HG02981 (cell line): ENCODE results near the gene RPS27A.
"Not testable (repeated sequence)": the region's sequence is repeated elsewhere in the genome, so short reads cannot be mapped to it uniquely, and the experiment has no call there.

Source experiments
- ATAC-seq: cut with Tn5 transposase; IDR thresholded peaks from one replicate; pipeline ENCODE4 v1.9.1; 2021; ENCODE audit warnings: mild to moderate bottlenecking, moderate library complexity; ENCODE audit not compliant: unreplicated experiment

Gene RPS27A

DNA sequence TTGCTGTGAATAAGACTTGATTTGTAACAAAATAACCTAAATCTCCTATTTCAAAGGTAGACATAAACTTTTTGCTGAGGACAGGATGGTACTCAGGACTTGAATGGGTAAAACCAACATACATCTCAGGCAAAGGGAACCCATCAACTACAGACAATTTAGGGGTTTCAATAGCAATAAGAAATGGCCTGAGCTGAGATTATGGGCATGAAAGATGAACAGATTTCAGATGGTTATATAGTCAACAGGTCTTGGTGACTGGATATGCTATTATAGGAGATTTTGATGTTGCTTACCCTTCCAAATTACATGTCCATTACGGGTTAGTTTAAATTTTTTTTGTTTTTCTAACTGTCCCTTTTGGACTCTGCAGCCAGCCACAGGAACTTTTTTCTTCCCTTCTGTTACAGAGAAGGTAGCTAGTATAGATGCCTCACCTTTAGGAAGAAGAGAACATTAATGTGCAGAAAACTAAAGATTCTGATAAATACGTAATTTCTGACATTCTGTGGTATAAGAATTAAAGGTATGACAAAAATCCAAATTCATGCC is 4.6 kb downstream of the RPS27A start:
- ATAC-seq, result no peak

DNA sequence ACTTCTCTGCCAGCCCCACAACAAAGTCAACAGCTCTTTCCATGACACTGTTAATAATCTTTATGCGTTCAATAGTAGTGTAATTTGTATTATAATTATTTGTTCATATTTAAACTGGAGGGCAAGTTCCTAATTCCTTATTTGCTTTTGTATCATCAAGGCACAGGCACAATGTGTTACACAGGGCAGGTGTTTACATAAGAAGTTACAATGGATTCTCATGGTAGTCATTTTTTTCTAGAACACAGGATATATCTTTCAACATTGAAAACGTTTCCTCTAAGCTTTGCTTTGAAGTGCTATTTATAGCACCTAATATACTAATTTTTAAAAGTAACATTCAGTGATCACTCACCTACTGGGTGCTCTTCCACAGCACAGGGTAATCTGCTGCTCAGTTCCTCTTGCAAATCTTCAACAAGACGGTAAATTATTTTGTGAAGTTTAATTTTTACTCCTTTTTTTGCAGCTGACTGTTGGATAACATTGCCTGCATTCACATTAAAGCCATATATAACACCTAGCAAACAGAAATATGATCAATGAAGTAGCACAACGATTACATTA is 7.3 kb downstream of the RPS27A start:
- ATAC-seq, result no peak

DNA sequence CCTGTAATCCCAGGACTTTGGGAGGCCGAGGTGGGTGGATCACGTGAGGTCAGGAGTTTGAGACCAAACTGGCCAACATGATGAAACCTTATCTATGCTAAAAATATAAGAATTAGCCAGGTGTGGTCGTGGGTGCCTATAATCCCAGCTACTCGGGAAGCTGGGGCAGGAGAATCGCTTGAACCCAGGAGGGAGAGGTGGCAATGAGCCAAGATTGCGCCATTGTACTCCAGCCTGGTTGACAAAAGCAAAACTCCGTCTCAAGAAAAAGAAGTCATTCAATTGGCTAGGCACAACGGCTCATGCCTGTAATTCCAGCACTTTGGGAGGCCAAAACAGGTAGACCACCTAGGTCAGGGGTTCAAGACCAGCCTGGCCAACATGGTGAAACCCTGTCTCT is 9.1 kb downstream of the RPS27A start:
- ATAC-seq, result not testable (repeated sequence)

DNA sequence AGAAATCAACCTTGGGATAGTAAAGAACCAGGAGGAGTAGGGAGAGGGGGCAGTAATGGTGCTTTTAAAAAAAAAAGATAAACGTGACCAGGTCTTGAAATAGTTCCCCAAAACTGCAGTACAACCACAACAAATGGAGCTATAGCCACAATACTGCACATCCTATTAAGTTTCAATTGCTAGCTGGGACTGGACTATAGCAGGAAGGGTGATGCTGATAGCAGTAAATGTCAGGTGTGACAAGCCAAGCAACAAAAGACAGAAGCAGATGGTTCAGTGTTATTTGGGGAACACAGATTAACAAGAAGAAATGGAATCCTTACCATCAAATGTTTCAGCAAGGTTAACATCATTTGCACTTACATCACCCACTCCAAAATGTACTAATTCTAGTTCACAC is 10.1 kb downstream of the RPS27A start:
- no peak for ATAC-seq

DNA sequence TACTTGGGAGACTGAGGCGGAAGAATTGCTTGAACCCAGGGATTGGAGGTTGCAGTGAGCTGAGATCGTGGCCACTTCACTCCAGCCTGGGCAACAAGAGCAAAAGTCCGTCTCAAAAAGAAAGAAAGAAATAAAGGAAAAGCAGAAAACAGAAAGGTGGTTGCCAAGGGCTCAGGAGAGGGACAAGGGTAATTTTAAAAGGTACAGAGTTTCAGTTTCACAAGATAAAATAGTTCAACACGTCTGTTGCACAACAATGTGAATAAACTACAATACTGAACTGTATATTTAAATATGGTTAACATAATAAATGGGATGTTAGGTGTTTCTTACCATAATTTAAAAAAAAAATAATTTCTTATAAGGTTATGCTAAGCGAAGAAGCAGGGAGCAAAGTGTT is 12.9 kb downstream of the RPS27A start:
- no peak for ATAC-seq

DNA sequence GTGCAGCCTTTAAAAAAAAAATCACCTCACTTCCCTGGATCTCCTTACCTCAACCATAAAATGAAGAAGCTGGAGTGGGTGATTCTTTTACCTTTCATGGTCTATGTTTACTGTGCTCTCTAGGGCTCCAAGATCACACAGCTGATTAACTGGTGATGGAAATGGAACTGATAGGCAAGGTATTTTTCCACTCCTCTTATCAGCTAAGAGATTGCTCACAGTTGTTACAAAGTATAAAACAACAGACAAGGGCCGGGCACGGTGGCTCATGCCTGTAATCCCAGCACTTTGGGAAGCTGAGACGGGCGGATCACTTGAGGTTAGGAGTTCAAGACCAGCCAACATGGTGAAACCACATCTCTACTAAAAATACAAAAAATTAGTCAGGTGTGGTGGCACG is 14.5 kb downstream of the RPS27A start:
- no peak for ATAC-seq

DNA sequence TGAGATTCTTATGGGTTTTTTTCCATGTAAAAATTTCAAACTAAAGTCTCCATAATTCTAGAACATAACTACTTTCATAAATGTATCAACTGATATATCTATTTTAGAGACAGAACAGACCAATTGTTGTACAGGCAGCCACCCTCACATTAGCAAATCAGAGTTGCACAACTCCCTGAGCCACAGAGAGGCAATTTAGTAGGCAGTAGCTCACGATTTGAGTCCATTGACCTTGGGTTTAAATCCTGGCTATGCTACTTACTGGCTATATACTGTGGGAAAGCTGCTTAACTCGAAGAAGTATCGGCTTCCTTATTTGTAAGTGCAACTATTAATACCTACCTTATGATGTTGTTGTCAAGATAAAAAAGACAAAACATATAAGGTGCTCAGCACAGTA is 20.3 kb downstream of the RPS27A start:
- no peak for ATAC-seq

DNA sequence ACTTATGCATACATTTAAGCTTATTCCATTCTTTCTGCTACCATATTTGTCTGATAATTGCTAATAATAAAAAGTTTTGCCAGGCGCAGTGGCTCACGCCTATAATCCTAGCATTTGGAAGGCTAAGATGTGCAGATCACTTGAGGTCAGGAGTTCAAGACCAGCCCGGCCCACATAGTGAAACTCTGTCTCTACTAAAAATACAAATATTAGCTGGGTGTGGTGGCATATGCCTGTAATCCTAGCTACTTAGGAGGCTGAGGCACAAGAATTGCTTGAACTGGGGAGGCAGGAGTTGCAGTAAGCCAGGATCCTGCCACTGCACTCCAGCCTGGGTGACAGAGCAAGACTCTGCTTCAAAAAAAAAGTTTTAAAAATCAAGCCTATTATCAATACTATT is 27.1 kb downstream of the RPS27A start:
- ATAC-seq, result not testable (repeated sequence)

DNA sequence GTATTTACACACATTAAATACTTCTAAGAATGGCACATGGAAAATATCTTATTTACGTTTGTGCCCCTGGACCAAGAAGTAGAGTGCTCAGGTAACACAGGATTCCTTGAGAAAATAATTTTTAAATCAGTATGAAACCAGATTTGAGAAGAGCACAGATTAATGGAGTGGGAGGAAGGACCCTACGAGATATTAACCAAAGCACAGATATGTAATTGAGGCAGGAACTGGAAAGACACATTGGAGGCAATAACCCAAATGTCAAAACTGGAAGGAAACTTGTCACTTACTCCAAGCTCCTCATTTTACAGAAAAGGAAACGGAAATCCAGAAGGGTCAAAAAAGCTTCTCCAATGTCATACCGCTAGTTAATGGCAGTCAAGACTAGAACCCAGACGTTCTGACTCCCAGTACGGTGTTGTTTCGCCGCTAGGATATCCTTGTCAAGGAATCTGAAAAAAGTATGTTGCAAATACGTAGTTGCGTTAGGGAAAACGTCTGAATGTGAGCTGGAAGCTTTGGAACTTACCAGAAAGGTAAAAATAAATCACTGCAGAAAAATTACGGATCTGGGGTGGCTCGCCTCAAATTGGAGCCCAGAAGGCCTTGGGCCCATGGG is 35.9 kb downstream of the RPS27A start:
- no peak for ATAC-seq

DNA sequence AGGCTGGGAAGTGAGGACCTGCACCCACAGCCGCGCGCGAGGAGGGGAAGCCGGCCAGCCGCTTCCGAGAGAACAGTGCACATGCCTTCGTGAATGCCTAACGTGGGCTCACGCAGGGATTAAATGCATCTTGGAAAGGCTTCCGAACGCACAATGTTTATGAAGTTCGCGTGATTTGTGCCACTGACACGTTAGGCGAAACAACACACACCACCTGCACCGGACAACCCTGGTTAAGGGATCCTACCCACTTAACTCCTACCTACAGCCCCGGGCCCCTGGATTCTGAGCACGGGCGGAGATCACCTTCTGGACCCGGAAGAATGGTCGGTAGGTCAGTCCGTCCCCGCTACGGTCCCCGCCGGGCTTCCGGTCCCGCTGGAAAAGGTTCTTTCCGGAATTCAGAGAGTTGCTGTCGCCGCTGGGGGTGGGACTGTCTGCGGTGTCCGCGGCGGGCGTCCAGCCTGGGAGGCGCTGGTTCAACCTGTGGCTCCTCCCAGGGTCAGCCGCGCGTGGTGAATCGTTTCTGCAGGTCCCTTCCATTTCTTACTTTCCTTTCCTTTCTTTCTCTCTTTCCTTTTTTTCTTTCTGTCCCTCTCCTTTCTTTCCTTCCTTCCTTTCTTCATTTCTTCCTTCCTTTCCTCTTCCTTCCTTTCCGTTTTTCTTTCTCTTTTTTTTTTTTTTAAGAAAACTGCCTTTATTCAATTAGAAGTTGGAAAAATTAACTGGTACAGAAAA is 36.6 kb downstream of the RPS27A start, which contains the start of gene MTIF2:
TSS of gene MTIF2 (minus strand) at position 325 of the 738 bp plus-strand sequence. CDS start 5,373 bp downstream, outside the sequence.
- ATAC-seq, result peak; percentile 97

DNA sequence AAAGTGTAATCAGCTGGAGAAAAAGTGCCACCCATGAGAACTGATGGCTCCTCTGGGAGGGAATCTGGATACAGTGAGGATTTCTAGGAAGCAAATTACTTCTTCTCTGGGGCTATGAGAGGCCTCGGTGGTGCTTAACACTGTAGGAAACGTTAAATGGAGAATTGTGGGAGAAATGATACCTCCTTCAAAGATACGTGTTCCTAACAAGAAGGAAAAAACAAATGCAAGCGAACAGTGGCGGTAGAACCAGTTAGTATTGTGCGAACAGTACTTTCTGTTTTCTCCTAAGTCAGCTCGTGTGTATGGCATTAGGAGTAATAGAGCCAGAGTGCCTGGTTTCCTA is 37.1 kb downstream of the RPS27A start:
- no peak for ATAC-seq

DNA sequence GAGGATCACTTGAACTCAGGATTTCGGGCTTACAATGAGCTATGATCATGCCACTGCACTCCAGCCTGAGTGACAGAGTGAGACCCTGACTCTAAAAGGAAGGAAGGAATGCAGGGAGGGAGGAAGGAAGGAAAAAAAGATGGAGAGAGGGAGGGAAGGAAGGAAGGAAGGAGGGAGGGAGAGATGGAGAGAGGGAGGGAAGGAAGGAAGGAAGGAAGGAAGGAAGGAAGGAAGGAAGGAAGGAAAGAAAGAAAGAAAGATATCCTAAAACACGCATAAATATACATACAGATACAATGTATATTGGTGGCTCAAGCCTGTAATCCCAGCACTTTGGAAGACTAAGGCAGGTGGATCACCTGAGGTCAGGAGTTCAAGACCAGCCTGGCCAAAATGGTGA is 41.9 kb downstream of the RPS27A start:
- ATAC-seq, result not testable (repeated sequence)

DNA sequence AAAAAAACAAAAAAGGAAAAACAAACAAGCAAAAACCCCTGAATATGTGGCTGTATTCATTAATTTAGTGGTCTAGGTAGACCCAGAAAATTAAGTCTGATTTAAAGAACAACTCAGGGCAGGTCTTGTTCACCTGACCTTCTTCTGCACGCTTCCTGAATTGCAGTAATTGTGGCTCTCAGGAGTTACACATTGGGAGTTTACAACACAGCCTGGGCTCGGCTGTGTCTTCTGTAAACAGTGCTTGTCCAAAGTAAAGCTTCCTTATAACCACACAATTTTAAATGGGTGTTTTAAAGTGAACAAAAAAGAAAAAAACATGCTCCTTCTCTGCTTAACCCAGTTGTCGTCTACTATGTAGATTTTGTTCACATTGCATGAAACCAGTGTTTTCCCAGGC is 44.8 kb downstream of the RPS27A start:
- ATAC-seq, result no peak

DNA sequence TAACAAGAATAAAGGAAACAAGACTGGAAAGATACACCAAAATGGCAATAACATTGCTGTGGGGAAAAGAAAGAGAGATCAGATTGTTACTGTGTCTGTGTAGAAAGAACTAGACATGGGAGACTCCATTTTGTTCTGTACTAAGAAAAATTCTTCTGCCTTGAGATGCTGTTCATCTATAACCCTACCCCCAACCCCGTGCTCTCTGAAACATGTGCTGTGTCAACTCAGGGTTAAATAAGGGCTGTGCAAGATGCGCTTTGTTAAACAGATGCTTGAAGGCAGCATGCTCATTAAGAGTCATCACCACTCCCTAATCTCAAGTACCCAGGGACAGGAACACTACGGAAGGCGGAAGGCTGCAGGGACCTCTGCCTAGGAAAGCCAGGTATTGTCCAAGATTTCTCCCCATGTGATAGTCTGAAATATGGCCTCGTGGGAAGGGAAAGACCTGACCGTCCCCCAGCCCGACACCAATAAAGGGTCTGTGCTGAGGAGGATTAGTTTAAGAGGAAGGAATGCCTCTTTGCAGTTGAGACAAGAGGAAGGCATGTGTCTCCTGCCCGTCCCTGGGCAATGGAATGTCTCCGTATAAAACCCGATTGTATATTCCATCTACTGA is 46.8 kb downstream of the RPS27A start:
- ATAC-seq, result not testable (repeated sequence)

DNA sequence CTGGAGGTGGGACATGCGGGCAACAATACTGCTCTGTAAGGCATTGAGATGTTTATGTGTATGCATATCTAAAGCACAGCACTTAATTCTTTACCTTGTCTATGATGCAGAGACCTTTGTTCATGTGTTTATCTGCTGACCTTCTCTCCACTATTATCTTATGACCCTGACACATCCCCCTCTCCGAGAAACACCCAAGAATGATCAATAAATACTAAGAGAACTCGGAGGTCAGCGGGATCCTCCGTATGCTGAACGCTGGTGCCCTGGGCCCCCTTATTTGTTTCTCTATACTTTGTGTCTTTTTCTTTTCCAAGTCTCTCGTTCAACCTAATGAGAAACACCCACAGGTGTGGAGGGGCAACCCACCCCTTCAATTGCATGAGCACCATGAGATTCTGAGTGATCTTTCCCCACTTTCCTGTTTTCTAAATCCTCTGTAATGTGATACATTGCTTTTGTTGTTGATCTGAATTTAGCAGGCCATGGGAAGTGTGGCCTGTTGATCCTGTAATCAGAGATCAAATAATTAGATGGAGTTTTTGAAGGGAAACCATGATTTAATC is 47.5 kb downstream of the RPS27A start:
- ATAC-seq, result not testable (repeated sequence)

DNA sequence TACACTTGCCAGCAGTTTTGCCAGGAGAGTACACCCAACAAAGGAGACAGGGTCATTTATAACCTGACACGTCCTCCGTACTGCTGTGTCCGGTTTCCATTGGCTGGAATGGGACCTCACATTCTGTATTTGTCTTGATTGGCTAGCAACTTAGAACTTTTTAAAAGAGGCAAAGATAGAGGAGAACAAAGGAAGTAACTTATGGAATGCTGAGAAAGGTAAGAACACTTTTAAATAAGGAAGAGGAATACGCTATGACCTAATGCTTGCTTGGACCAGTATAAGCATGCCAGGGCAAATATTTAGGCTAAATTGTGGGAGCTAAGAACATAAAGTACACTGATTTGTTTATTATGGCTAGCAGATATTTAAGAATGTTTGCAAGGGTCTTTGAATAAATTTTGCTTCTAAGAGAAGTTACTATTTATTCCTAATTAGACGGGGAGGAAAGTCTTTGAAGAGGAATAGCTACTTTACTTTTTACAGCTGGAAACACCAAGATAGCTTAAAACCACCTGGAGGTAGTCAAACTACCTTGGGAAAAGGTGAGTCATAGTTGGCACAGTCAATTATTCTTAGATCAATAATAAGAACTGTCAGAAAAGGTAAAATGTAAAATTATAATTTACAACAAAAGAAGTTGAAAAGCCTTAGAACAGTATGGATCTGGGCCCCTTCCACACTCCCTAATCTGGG is 48.5 kb downstream of the RPS27A start:
- ATAC-seq, result not testable (repeated sequence)

DNA sequence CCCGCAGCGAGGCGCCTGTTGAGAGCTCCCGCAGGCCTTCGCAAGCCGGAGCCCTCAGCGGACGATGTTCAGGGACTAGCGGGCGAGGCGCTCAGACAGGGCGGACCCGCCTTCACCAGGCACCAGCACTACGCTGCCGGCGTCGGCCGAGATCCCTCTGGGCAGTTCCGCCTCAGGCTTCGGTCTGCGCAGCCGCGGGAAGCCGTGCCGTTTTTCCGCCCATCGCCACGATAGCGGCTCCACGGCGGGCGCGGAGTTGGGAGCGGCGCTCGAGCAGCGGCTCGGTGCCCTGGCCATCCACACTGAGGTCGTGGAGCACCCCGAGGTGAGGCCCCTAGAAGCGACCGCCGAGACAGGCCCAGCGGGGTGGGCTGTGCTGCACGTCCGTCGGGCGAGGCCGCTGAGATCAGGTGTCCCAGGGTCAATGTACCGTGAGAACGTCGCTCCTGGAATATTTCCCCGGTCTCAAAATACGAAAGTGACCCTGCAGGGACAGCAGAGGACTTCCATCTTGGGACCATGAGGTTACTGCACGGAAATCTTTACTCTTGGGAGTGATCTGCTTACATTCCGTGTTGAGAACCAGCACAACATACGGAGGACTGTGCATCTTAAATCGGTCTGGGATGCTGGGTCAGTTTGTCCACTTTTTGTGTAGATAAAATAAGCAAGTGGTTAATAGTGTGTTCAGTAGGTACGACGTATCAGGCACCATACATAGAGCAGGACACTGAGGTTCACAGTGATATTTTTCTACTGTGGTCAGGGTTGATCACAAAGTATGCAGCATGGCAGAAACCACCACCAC is 49.8 kb downstream of the RPS27A start:
- peak; percentile 98 for ATAC-seq

DNA sequence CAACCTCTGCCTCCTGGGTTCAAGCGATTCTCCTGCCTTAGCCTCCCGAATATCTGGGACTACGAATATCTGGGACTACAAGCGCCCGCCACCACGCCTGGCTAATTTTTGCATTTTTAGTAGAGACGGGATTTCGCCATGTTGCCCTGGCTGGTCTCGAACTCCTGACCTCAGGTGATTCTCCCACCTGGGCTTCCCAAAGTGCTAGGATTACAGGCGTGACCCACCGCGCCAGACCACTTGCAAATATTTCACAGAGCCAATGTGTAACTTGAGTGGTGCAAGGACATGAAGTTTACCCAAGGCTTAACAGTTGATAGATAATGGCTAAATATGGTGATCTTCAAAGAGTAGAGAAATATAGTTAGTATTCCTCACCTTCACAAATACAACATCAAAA is 50.6 kb downstream of the RPS27A start:
- no peak for ATAC-seq
